ENCODE measurements around the gene OR10T2.
A peak's percentile ranks its signal among the peaks of the same experiment; 100 is the strongest.
"Not testable (repeated sequence)": the region's sequence is repeated elsewhere in the genome, so short reads cannot be mapped to it uniquely, and the experiment has no call there.

OR10T2 gene

DNA sequence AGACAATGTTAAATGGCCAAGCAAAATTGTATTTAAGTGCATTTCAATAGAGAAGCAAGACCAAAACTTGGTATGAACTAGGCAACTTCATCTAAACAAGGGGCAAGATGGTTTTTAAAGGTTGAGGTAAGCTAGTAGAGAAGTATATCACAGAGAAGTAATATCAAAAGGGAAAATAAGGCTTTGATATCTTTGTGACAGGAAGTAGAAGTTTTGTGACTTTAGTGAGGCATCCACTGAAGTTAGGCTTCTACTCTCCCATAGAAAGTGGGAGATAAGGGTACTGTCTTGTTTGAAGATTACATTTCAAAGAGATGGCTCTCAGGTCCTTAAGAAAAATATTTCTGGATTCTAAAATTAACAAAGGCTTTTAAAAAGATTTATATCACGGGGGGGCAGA is 8.9 kb downstream of the OR10T2 start:
- no peak overlapping the region for H3K4me3 ChIP-seq (replicated peaks; ENCODE audit: insufficient read depth, low read length)
- H3K27me3 ChIP-seq (ENCODE audit: insufficient read depth, poor library complexity, severe bottlenecking) = no peaks in the 10 kb centered on the region
- TF ChIP-seq GABPA (IDR thresholded peaks at IDR 0.05; ENCODE audit: low read depth) = no peak
- TF ChIP-seq CTCF (IDR thresholded peaks at IDR 0.05; ENCODE audit: insufficient read depth, low read length) = no peak
- TF ChIP-seq POLR2AphosphoS5 (IDR thresholded peaks at IDR 0.05; ENCODE audit: low read depth) = no peak
- no peak for TF ChIP-seq REST (IDR thresholded peaks at IDR 0.05; ENCODE audit: insufficient replicate concordance, low read depth)
- TF ChIP-seq SPI1 (IDR thresholded peaks at IDR 0.05; ENCODE audit: borderline replicate concordance, low read depth) = no peak
- H3K27ac ChIP-seq (replicated peaks) = no peak overlapping the region
- DNase-seq (ENCODE audit: low read depth in 1 of 2, low spot score in 1 of 2) = no peak

GRCh38 chr1:158374860-158375259 is 24.4 kb downstream of the OR10T2 start:
- H3K27me3 ChIP-seq (ENCODE audit: insufficient read depth, poor library complexity, severe bottlenecking) = no peaks in the 10 kb centered on the region
- H3K27ac ChIP-seq (replicated peaks) = no peak overlapping the region
- H3K4me3 ChIP-seq (replicated peaks; ENCODE audit: insufficient read depth, low read length) = no peak overlapping the region
- TF ChIP-seq REST (IDR thresholded peaks at IDR 0.05; ENCODE audit: insufficient replicate concordance, low read depth) = no peak
- peak; percentile 72 for TF ChIP-seq SPI1 (IDR thresholded peaks at IDR 0.05; ENCODE audit: borderline replicate concordance, low read depth)
- TF ChIP-seq POLR2AphosphoS5 (IDR thresholded peaks at IDR 0.05; ENCODE audit: low read depth) = no peak
- no peak for TF ChIP-seq GABPA (IDR thresholded peaks at IDR 0.05; ENCODE audit: low read depth)
- no peak for DNase-seq (ENCODE audit: low read depth in 1 of 2, low spot score in 1 of 2)

GRCh38 chr1:158374101-158374500 is 25.2 kb downstream of the OR10T2 start:
- DNase-seq (ENCODE audit: low read depth in 1 of 2, low spot score in 1 of 2); H3K27me3 ChIP-seq (ENCODE audit: insufficient read depth, poor library complexity, severe bottlenecking); H3K4me3 ChIP-seq (replicated peaks; ENCODE audit: insufficient read depth, low read length); H3K27ac ChIP-seq (replicated peaks): not testable (repeated sequence)

GRCh38 chr1:158371188-158371953 is 27.9 kb downstream of the OR10T2 start:
- H3K27ac ChIP-seq (replicated peaks) = no peak overlapping the region
- DNase-seq (ENCODE audit: low read depth in 1 of 2, low spot score in 1 of 2) = no peak
- no peak for TF ChIP-seq POLR2AphosphoS5 (IDR thresholded peaks at IDR 0.05; ENCODE audit: low read depth)
- no peak for TF ChIP-seq REST (IDR thresholded peaks at IDR 0.05; ENCODE audit: insufficient replicate concordance, low read depth)
- TF ChIP-seq SPI1 (IDR thresholded peaks at IDR 0.05; ENCODE audit: borderline replicate concordance, low read depth) = no peak
- TF ChIP-seq GABPA (IDR thresholded peaks at IDR 0.05; ENCODE audit: low read depth) = no peak
- no peak for TF ChIP-seq CTCF (IDR thresholded peaks at IDR 0.05; ENCODE audit: insufficient read depth, low read length)
- no peak overlapping the region for H3K4me3 ChIP-seq (replicated peaks; ENCODE audit: insufficient read depth, low read length)
- no peaks in the 10 kb centered on the region for H3K27me3 ChIP-seq (ENCODE audit: insufficient read depth, poor library complexity, severe bottlenecking)

Measured in HL-60 (cell line).